ENCODE results near the gene MAS1L. TPM values are rescaled to one million over a fixed set of nuclear protein-coding genes. Genes with fewer than 3 reads are reported as not detected.

Gene MAS1L
- total RNA-seq, 3 donors from 2014 or later (not counting 1 experiment from before 2014, with no cell fraction given) = not detected

DNA sequence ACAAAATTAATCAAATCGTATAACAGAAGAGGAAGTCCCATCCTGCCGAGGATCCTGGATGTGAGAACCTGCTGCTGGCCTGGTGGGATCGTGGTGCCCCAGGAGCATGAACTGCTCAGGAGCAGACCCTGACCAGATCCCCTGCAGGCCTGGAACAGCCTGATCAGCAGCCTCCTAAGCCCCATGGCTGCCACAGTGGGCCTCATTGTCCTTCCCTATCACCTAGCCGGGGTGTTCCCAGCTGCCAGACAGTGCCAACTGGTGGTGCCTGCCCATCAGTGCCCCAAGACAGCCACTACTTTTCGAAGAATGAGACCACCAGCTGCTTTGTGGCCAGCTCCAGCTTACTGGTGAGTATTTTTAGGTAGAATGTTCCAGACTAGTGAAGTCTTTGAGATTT is 19.6 kb upstream of the MAS1L start:
- H3K36me3 ChIP-seq (ENCODE audit: control insufficient read depth, insufficient read depth, low read length) = no peaks in the 10 kb centered on the region
- ATAC-seq (no peak), DNase-seq (no peak)
- Mint-ChIP-seq H3K27me3 (ENCODE audit: low read depth in 2 of 2) (peaks cover 7 to 15% of the 10 kb centered on the region in 2 donors), H3K4me3 (no peak overlapping the region), H3K27ac (no peak overlapping the region), H3K4me1 (no peaks in the 10 kb centered on the region), H3K9me3 (no peaks in the 10 kb centered on the region), H3K36me3 (no peaks in the 10 kb centered on the region)
- 82% methylated on average over 5 of the region's 5 CpGs for WGBS (ENCODE audit: insufficient coverage)
- H3K27ac ChIP-seq (ENCODE audit: low read length) = no peak overlapping the region
- no peaks in the 10 kb centered on the region for H3K4me1 ChIP-seq (ENCODE audit: control insufficient read depth, insufficient read depth, low read length)
- intact Hi-C loops (cut with micrococcal nuclease) = no loop called here
- no peaks in the 10 kb centered on the region for H3K9me3 ChIP-seq (ENCODE audit: control insufficient read depth, insufficient read depth, low read length)
- TF ChIP-seq, protein P1, sequence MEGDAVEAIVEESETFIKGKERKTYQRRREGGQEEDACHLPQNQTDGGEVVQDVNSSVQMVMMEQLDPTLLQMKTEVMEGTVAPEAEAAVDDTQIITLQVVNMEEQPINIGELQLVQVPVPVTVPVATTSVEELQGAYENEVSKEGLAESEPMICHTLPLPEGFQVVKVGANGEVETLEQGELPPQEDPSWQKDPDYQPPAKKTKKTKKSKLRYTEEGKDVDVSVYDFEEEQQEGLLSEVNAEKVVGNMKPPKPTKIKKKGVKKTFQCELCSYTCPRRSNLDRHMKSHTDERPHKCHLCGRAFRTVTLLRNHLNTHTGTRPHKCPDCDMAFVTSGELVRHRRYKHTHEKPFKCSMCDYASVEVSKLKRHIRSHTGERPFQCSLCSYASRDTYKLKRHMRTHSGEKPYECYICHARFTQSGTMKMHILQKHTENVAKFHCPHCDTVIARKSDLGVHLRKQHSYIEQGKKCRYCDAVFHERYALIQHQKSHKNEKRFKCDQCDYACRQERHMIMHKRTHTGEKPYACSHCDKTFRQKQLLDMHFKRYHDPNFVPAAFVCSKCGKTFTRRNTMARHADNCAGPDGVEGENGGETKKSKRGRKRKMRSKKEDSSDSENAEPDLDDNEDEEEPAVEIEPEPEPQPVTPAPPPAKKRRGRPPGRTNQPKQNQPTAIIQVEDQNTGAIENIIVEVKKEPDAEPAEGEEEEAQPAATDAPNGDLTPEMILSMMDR (IDR thresholded peaks at IDR 0.05) = no peak
- no peak overlapping the region for H3K4me3 ChIP-seq (ENCODE audit: low read length)
- H3K27me3 ChIP-seq (ENCODE audit: control insufficient read depth, insufficient read depth, low read length) = no peaks in the 10 kb centered on the region

DNA sequence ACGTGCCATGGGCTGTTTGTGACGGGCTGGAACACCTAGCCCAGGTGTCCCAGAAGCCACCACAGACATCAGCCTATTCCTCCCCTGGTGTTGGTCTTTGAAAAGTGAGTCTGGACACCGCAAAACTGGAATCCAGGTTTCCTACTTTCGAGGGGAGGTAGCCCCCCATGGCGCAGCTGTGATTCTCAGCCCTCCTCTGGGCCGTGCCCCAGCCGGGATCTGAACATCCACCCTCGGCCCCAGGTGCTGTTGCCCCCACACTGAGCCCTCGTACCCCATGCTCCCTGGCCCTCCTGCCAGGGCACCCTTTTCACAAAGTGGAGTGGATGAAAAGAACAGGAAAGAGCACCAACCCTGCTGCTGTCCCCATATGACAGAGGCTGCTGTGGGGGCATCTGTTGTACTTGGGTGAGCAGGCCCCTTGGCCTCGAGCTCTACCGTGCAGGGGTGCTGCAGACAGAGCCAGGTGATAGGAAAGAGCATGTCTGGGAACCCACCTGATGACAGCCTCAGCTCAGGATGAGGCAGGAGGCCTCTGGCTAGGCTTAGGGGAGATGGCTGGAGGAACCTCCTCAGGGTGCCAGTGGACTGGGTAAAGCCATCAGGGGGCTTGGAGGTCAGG is 18.8 kb upstream of the MAS1L start:
- intact Hi-C loops (cut with micrococcal nuclease) = no loop called here
- Mint-ChIP-seq H3K9me3 (no peaks in the 10 kb centered on the region), H3K4me3 (no peak overlapping the region), H3K4me1 (no peaks in the 10 kb centered on the region), H3K27ac (no peak overlapping the region), H3K27me3 (ENCODE audit: low read depth in 2 of 2) (peaks cover 7 to 15% of the 10 kb centered on the region in 2 donors), H3K36me3 (no peaks in the 10 kb centered on the region)
- H3K27ac ChIP-seq (ENCODE audit: low read length) = no peak overlapping the region
- H3K4me1 ChIP-seq (ENCODE audit: control insufficient read depth, insufficient read depth, low read length) = no peaks in the 10 kb centered on the region
- no peaks in the 10 kb centered on the region for H3K27me3 ChIP-seq (ENCODE audit: control insufficient read depth, insufficient read depth, low read length)
- no peak overlapping the region for H3K4me3 ChIP-seq (ENCODE audit: low read length)
- DNase-seq (no peak), ATAC-seq (no peak)
- no peaks in the 10 kb centered on the region for H3K9me3 ChIP-seq (ENCODE audit: control insufficient read depth, insufficient read depth, low read length)
- TF ChIP-seq, protein P1 (IDR thresholded peaks at IDR 0.05) = no peak
- 82% methylated on average over 11 of the region's 11 CpGs for whole genome bisulfite sequencing (ENCODE audit: insufficient coverage)
- no peaks in the 10 kb centered on the region for H3K36me3 ChIP-seq (ENCODE audit: control insufficient read depth, insufficient read depth, low read length)

DNA sequence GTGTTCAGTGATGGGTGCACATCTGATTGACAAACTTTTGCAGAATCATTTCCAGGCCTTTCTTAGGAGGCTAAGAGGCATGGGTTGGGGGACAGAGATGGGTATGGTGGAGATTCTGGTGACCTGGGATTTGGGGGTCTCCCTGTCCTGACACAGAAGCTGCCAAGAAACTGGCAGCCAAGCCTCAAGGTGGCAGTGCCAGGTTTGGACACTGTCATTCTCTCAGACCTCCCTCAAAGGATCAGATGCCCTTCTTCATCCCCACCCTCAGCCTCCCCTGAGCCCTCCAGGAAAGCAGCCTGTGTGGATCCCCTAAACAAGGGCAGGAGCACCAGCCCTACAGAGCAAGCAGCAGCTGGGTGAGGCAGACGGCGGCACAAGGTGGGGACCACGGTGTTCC is 18.1 kb upstream of the MAS1L start:
- Mint-ChIP-seq H3K36me3 (no peaks in the 10 kb centered on the region), H3K9me3 (no peaks in the 10 kb centered on the region), H3K27ac (no peak overlapping the region), H3K27me3 (ENCODE audit: low read depth in 2 of 2) (peaks cover 6 to 12% of the 10 kb centered on the region in 2 donors), H3K4me3 (no peak overlapping the region), H3K4me1 (no peaks in the 10 kb centered on the region)
- H3K36me3 ChIP-seq (ENCODE audit: control insufficient read depth, insufficient read depth, low read length) = no peaks in the 10 kb centered on the region
- TF ChIP-seq, protein P1 (IDR thresholded peaks at IDR 0.05) = no peak
- H3K4me3 ChIP-seq (ENCODE audit: low read length) = no peak overlapping the region
- no peaks in the 10 kb centered on the region for H3K9me3 ChIP-seq (ENCODE audit: control insufficient read depth, insufficient read depth, low read length)
- intact Hi-C loops (cut with micrococcal nuclease) = no loop called here
- ATAC-seq (no peak), DNase-seq (no peak)
- H3K27me3 ChIP-seq (ENCODE audit: control insufficient read depth, insufficient read depth, low read length) = no peaks in the 10 kb centered on the region
- H3K4me1 ChIP-seq (ENCODE audit: control insufficient read depth, insufficient read depth, low read length) = no peaks in the 10 kb centered on the region
- 96% methylated on average over 3 of the region's 3 CpGs for WGBS (ENCODE audit: insufficient coverage)
- H3K27ac ChIP-seq (ENCODE audit: low read length) = no peak overlapping the region

DNA sequence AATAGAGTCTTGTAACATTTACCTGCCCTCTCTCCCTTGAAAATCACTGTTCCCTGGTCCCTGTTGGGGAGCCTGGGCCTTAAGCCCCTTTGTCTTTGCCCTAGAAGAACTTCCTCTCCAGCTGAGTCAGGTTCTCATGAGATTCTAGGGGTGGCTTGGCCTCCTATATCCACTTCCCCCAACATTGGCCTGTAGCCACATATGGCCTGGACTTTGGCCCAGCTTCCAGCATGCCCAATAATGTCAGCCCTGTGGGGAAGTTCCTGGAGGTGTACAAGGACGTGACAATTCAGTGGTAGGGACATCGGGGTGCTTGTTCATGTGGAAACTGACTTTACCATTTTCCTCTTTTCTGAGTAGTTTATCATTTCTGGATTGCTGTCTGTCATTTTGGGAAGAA is 17.2 kb upstream of the MAS1L start:
- intact Hi-C loops (cut with micrococcal nuclease) = no loop called here
- no peak overlapping the region for H3K27ac ChIP-seq (ENCODE audit: low read length)
- no peak for ATAC-seq
- Mint-ChIP-seq H3K4me1 (no peaks in the 10 kb centered on the region), H3K27ac (no peak overlapping the region), H3K4me3 (no peak overlapping the region), H3K36me3 (no peaks in the 10 kb centered on the region), H3K27me3 (ENCODE audit: low read depth in 2 of 2) (peaks cover 6 to 14% of the 10 kb centered on the region in 2 donors), H3K9me3 (no peaks in the 10 kb centered on the region)
- H3K27me3 ChIP-seq (ENCODE audit: control insufficient read depth, insufficient read depth, low read length) = no peaks in the 10 kb centered on the region
- H3K4me3 ChIP-seq (ENCODE audit: low read length) = no peak overlapping the region
- TF ChIP-seq, protein P1 (IDR thresholded peaks at IDR 0.05) = no peak
- DNase-seq = no peak
- no peaks in the 10 kb centered on the region for H3K4me1 ChIP-seq (ENCODE audit: control insufficient read depth, insufficient read depth, low read length)
- no peaks in the 10 kb centered on the region for H3K9me3 ChIP-seq (ENCODE audit: control insufficient read depth, insufficient read depth, low read length)
- no peaks in the 10 kb centered on the region for H3K36me3 ChIP-seq (ENCODE audit: control insufficient read depth, insufficient read depth, low read length)
- WGBS (ENCODE audit: insufficient coverage) = 65% methylated on average over 2 of the region's 2 CpGs

Data from natural killer cell (primary cell).